Neural cell (in vitro differentiated cells): ENCODE data around the gene CIART. TPM values are rescaled to one million over a fixed set of nuclear protein-coding genes. Genes with fewer than 3 reads are reported as not detected.

Experiments
- H2AFZ ChIP-seq: fragments of 200-600, 300-800 bp; sonication (generic), shearing (Covaris generic); 2 replicates; pipeline ENCODE4 v1.6.0; 2014; ENCODE audit warnings: low read depth, mild to moderate bottlenecking, antibody characterized with exemption, low read length, moderate library complexity
- H3F3A ChIP-seq: fragments of 200-600 bp; shearing (Covaris generic); 2 replicates; pipeline ENCODE4 v1.6.1; 2016; ENCODE audit warnings: mild to moderate bottlenecking, moderate library complexity, mixed read lengths, antibody characterized with exemption, low read length; ENCODE audit not compliant: insufficient read depth, poor library complexity, severe bottlenecking
- H3K27ac ChIP-seq: fragments of 200-600, 300-800 bp; sonication (generic), shearing (Covaris generic); 2 replicates; pipeline ENCODE4 v1.5.1; 2014; ENCODE audit warnings: mild to moderate bottlenecking, low read length, moderate library complexity
- H3K27me3 ChIP-seq: fragments of 300-800, 200-600 bp; sonication (generic), shearing (Covaris generic); 2 replicates; pipeline ENCODE4 v1.6.0; 2014; ENCODE audit warnings: mild to moderate bottlenecking, low read depth, low read length, moderate library complexity; ENCODE audit not compliant: insufficient read depth
- H3K36me3 ChIP-seq: fragments of 300-800, 200-600 bp; sonication (generic), shearing (Covaris generic); 2 replicates; pipeline ENCODE4 v1.5.1; 2014; ENCODE audit warnings: mild to moderate bottlenecking, antibody characterized with exemption, low read length, moderate library complexity; ENCODE audit not compliant: insufficient read depth
- H3K4me2 ChIP-seq: fragments of 300-800, 200-600 bp; sonication (generic), shearing (Covaris generic); 2 replicates; pipeline ENCODE4 v1.6.0; 2014; ENCODE audit warnings: mild to moderate bottlenecking, low read length
- H3K4me3 ChIP-seq: fragments of 300-800, 200-600 bp; sonication (generic), shearing (Covaris generic); 2 replicates; pipeline ENCODE4 v1.5.1; 2014; ENCODE audit warnings: mild to moderate bottlenecking, low read length, moderate library complexity
- H3K79me2 ChIP-seq: fragments of 200-600 bp; shearing (Covaris generic); replicated peaks from 2 replicates; pipeline ENCODE4 v1.6.0; 2014; ENCODE audit warnings: mild to moderate bottlenecking, low read length, moderate library complexity; ENCODE audit not compliant: insufficient read depth
- H3K9ac ChIP-seq: fragments of 300-800, 200-600 bp; sonication (generic), shearing (Covaris generic); 2 replicates; pipeline ENCODE4 v1.6.1; 2016; ENCODE audit warnings: mild to moderate bottlenecking, low read length, mixed read lengths
- H3K9me2 ChIP-seq: fragments of 200-600 bp; shearing (Covaris generic); 2 replicates; pipeline ENCODE4 v1.6.1; 2016; ENCODE audit warnings: mild to moderate bottlenecking, low read length, mixed read lengths; ENCODE audit not compliant: insufficient read depth
- H3K9me3 ChIP-seq: fragments of 200-600, 300-800 bp; sonication (generic), shearing (Covaris generic); 2 replicates; pipeline ENCODE4 v1.6.1; 2016; ENCODE audit warnings: mild to moderate bottlenecking, mixed run types, low read length, moderate library complexity, mixed read lengths
- H4K20me1 ChIP-seq: fragments of 200-600 bp; shearing (Covaris generic); 2 replicates; pipeline ENCODE4 v1.6.1; 2016; ENCODE audit warnings: mild to moderate bottlenecking, mixed run types; ENCODE audit not compliant: insufficient read depth
- EP300 ChIP-seq: fragments of 450-650 bp; conservative IDR thresholded peaks from 2 replicates; pipeline ENCODE4 v1.6.1; 2014; ENCODE audit warnings: antibody characterized with exemption, mild to moderate bottlenecking, moderate library complexity; ENCODE audit not compliant: poor library complexity, severe bottlenecking
- EZH2 ChIP-seq: fragments of 200-600, 300-800 bp; shearing (Covaris generic), sonication (generic); IDR thresholded peaks from 2 replicates; pipeline ENCODE4 v1.6.1; 2014; ENCODE audit warnings: antibody characterized with exemption, low read length, borderline replicate concordance, mild to moderate bottlenecking; ENCODE audit not compliant: insufficient read depth, poor library complexity, severe bottlenecking
- MXI1 ChIP-seq: fragments of 450-650 bp; conservative IDR thresholded peaks from 2 replicates; pipeline ENCODE4 v1.6.1; 2014; ENCODE audit warnings: antibody characterized with exemption, mild to moderate bottlenecking; ENCODE audit not compliant: poor library complexity, severe bottlenecking
- POLR2AphosphoS5 ChIP-seq: IDR thresholded peaks from 2 replicates; pipeline ENCODE4 v1.6.1; 2012
- RAD21 ChIP-seq: fragments of 450-650 bp; conservative IDR thresholded peaks from 2 replicates; pipeline ENCODE4 v1.6.1; 2014; ENCODE audit warnings: antibody characterized with exemption, mild to moderate bottlenecking, moderate library complexity
- SMC3 ChIP-seq: fragments of 450-650 bp; conservative IDR thresholded peaks from 2 replicates; pipeline ENCODE4 v1.6.1; 2014; ENCODE audit warnings: antibody characterized with exemption, mild to moderate bottlenecking, moderate library complexity; ENCODE audit not compliant: poor library complexity
- TAF1 ChIP-seq: IDR thresholded peaks from 2 replicates; pipeline ENCODE4 v1.6.1; 2012; ENCODE audit warnings: low read depth
- polyA plus RNA-seq: library from polyadenylated mRNA; depleted of rRNA; stranded (reverse); fragments of >200 nt; gene quantifications from 2 replicates; pipeline ENCODE4 v1.2.3, GENCODE V29; 2014
- TF ChIP-seq, protein P1 (sequence below): fragments of 450-650 bp; IDR thresholded peaks from 2 replicates; pipeline ENCODE4 v1.5.1; 2014; ENCODE audit warnings: antibody characterized with exemption, mild to moderate bottlenecking, moderate library complexity; ENCODE audit not compliant: poor library complexity, severe bottlenecking
- TF ChIP-seq, protein P2 (sequence below): IDR thresholded peaks from 2 replicates; pipeline ENCODE4 v1.6.1; 2012; ENCODE audit warnings: borderline replicate concordance

CIART gene
- polyA plus RNA-seq, 1 donor from 2014 or later, result 7.3 TPM

DNA sequence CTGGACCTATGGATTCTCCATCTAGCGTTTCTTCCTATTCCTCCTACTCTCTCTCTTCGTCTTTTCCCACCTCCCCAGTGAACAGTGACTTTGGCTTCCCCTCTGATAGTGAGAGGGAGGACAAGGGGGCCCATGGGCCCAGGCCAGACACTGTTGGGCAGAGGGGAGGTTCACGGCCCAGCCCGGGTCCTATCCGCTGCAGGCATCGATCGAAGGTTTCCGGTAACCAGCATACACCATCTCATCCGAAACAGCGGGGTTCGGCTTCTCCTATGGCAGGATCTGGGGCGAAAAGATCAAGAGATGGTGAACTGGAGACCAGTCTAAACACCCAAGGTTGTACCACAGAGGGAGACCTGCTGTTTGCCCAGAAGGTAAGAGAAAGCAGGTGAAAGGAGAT is 906 bp downstream of the CIART start:
- H3K27me3 ChIP-seq, result no peaks in the 10 kb centered on the region
- peak overlapping the region; percentile 84 for H3K4me2 ChIP-seq
- H3K79me2 ChIP-seq, result no peaks in the 10 kb centered on the region
- peak overlapping the region; percentile 74 for H3K9ac ChIP-seq
- no peaks in the 10 kb centered on the region for H3K9me2 ChIP-seq
- H3K9me3 ChIP-seq, result no peaks in the 10 kb centered on the region
- H2AFZ ChIP-seq, result no peak overlapping the region
- no peaks in the 10 kb centered on the region for H4K20me1 ChIP-seq
- H3K36me3 ChIP-seq, result no peaks in the 10 kb centered on the region
- peak overlapping the region; percentile 87 for H3K4me3 ChIP-seq
- H3K27ac ChIP-seq, result no peak overlapping the region
- TF ChIP-seq SMC3, result no peak
- TF ChIP-seq EZH2, result no peak
- TF ChIP-seq RAD21, result no peak
- TF ChIP-seq TAF1, result no peak
- TF ChIP-seq, protein P1, sequence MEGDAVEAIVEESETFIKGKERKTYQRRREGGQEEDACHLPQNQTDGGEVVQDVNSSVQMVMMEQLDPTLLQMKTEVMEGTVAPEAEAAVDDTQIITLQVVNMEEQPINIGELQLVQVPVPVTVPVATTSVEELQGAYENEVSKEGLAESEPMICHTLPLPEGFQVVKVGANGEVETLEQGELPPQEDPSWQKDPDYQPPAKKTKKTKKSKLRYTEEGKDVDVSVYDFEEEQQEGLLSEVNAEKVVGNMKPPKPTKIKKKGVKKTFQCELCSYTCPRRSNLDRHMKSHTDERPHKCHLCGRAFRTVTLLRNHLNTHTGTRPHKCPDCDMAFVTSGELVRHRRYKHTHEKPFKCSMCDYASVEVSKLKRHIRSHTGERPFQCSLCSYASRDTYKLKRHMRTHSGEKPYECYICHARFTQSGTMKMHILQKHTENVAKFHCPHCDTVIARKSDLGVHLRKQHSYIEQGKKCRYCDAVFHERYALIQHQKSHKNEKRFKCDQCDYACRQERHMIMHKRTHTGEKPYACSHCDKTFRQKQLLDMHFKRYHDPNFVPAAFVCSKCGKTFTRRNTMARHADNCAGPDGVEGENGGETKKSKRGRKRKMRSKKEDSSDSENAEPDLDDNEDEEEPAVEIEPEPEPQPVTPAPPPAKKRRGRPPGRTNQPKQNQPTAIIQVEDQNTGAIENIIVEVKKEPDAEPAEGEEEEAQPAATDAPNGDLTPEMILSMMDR, result no peak
- no peak for TF ChIP-seq EP300
- no peak for TF ChIP-seq MXI1
- H3F3A ChIP-seq, result no peaks in the 10 kb centered on the region

DNA sequence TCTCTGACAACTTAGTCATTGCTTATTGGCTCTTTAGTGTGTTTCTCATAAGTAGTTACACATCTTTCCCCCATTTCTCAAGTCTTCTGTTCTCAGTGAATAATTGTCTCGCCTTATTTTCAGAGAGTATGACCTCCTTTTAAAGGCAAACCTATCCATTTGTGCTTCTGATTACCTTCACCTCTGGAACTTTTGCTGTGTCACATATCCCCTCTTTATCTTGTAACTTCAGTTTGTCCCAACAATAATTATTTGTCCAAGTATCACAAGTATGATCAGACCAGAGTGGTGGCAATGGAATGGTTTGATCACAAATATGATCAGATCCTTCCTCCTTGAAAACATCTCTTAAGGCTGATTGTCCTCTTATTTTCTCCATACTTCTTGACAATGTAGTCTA is 6.0 kb downstream of the CIART start:
- no peak overlapping the region for H2AFZ ChIP-seq
- no peak overlapping the region for H3K9ac ChIP-seq
- H3K79me2 ChIP-seq, result no peaks in the 10 kb centered on the region
- no peak for TF ChIP-seq POLR2AphosphoS5
- H3K36me3 ChIP-seq, result no peaks in the 10 kb centered on the region
- no peaks in the 10 kb centered on the region for H4K20me1 ChIP-seq
- no peaks in the 10 kb centered on the region for H3K9me2 ChIP-seq
- H3K27me3 ChIP-seq, result no peaks in the 10 kb centered on the region
- H3K4me3 ChIP-seq, result no peak overlapping the region
- no peak overlapping the region for H3K27ac ChIP-seq
- no peaks in the 10 kb centered on the region for H3F3A ChIP-seq
- H3K9me3 ChIP-seq, result no peaks in the 10 kb centered on the region
- H3K4me2 ChIP-seq, result no peak overlapping the region

DNA sequence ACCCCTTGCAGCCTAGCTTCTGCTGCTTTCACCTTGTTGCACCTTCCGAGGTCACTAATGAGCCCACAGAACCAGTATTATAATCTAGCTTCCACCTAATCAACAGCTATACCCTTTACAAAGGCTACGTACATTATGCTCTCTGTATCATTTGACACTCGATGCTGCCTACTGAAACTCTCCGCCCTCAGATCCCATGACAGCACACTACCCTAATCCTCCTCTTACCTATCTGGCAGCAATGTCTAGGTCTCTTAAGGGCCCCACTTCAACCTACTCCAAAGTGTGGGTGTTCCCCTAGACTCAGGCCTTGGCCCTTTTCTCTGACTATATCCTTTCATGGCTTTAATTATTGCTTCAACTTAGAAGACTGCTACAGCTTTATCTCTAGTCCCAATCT is 6.5 kb downstream of the CIART start:
- TF ChIP-seq, protein P1, result no peak
- TF ChIP-seq POLR2AphosphoS5, result no peak
- TF ChIP-seq, protein P2, sequence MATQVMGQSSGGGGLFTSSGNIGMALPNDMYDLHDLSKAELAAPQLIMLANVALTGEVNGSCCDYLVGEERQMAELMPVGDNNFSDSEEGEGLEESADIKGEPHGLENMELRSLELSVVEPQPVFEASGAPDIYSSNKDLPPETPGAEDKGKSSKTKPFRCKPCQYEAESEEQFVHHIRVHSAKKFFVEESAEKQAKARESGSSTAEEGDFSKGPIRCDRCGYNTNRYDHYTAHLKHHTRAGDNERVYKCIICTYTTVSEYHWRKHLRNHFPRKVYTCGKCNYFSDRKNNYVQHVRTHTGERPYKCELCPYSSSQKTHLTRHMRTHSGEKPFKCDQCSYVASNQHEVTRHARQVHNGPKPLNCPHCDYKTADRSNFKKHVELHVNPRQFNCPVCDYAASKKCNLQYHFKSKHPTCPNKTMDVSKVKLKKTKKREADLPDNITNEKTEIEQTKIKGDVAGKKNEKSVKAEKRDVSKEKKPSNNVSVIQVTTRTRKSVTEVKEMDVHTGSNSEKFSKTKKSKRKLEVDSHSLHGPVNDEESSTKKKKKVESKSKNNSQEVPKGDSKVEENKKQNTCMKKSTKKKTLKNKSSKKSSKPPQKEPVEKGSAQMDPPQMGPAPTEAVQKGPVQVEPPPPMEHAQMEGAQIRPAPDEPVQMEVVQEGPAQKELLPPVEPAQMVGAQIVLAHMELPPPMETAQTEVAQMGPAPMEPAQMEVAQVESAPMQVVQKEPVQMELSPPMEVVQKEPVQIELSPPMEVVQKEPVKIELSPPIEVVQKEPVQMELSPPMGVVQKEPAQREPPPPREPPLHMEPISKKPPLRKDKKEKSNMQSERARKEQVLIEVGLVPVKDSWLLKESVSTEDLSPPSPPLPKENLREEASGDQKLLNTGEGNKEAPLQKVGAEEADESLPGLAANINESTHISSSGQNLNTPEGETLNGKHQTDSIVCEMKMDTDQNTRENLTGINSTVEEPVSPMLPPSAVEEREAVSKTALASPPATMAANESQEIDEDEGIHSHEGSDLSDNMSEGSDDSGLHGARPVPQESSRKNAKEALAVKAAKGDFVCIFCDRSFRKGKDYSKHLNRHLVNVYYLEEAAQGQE, result no peak
- TF ChIP-seq SMC3, result no peak
- TF ChIP-seq EP300, result no peak
- TF ChIP-seq RAD21, result no peak
- TF ChIP-seq TAF1, result no peak
- no peak for TF ChIP-seq EZH2
- no peak for TF ChIP-seq MXI1
- Histone ChIP-seq H3K27me3 (no peaks in the 10 kb centered on the region), H4K20me1 (no peaks in the 10 kb centered on the region), H3K9me2 (no peaks in the 10 kb centered on the region), H3K4me3 (no peak overlapping the region), H3K9ac (no peak overlapping the region), H3K79me2 (peaks cover under 1% of the 10 kb centered on the region), H3F3A (no peaks in the 10 kb centered on the region), H3K4me2 (no peak overlapping the region), H3K36me3 (no peaks in the 10 kb centered on the region), H2AFZ (no peak overlapping the region), H3K9me3 (no peaks in the 10 kb centered on the region), H3K27ac (no peak overlapping the region)
